ENCODE measurements around the gene BMPR1B. TPM values are rescaled to one million over a fixed set of nuclear protein-coding genes. Genes with fewer than 3 reads are reported as not detected.

BMPR1B gene
- total RNA-seq, 1 experiment from 2014 or later, result 9.5 TPM

DNA sequence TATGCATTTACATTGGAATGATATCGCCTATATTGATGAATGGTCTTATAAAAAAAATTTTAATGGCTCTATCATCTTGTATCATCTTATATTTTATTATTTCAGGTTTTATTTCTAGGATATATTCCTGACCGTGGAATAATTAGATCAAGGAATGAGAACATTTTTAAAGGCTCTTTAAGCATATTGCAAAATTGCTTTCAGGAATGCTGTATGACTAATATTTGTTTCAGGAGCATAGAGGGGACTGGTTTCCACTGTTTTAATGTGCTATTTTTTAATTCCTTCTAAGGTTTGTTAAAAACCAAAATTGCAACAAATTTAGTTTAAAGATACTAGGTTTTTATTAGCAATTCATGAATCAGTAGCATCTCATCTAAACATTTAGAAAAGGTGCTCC, 120.2 kb downstream of the BMPR1B start:
- in situ Hi-C loops (cut with HindIII; ENCODE audit: low pct_unique_long_range_greater_than_20kb, low sequenced_read_pairs), result no loop called here
- no peak for DNase-seq (ENCODE audit: low read depth, low spot score)

DNA sequence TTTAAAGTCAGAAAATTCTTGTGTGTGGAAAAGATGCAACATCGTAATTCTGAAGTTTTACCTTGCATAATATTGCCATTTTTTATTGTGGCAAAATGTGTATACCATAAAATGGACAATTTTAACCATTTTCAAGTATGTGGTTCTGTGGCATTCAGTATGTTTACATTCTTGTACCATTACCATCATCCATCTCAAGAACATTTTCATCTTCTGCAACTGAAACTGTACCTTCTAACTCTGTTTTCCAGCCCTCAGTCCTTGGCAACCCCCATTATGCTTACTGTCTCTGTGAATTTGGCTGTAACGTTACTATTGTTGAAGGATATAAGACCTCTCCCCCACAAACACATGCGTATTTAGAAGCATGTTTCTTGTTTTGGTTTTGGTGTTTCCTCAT, 123.2 kb downstream of the BMPR1B start:
- no peak for DNase-seq (ENCODE audit: low read depth, low spot score)
- in situ Hi-C loops (cut with HindIII; ENCODE audit: low pct_unique_long_range_greater_than_20kb, low sequenced_read_pairs), result no loop called here

DNA sequence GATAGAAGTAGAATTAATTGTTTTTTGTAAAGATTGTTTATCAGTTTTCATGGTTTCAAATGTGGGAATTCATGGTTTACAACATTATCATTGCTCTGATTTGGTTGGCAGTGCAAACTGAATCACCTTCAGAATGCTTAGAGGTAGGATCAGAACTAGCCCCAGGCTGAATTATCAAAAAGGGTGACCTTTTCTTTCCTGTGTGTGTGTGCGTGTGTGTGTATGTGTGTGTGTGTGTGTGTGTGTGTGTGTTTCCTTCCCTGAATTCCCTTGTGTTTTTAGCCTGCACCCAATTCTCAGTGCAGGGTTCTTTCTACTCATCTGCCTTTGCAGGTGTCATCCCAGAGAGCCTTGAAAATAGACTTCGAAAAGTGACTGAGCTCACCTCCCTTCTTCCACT, 125.0 kb downstream of the BMPR1B start:
- DNase-seq (ENCODE audit: low read depth, low spot score), result peak; percentile 5
- in situ Hi-C loops (cut with HindIII; ENCODE audit: low pct_unique_long_range_greater_than_20kb, low sequenced_read_pairs), result no loop called here

DNA sequence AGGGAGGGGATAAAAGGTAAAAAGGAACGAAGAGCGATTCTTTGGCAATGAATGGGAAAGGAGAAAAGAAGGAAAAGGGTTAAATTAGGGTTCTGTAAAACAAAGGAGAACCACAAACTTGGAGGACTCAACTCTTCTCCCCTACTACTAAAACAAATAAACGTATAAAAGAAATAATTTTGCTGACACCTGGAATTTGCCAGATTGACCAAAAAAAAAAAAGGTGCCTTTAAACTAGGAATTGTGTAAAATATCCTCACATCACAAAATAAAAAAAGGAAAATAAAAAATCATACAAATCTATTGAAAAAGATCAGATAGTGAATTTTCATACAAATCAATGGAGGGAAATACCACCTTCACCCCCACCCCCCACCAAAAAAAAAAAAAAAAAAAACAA, 129.3 kb downstream of the BMPR1B start:
- DNase-seq (ENCODE audit: low read depth, low spot score), result no peak
- in situ Hi-C loops (cut with HindIII; ENCODE audit: low pct_unique_long_range_greater_than_20kb, low sequenced_read_pairs), result no loop called here

- in situ Hi-C loops (cut with HindIII; ENCODE audit: low pct_unique_long_range_greater_than_20kb, low sequenced_read_pairs), result no loop called here
- no peak for DNase-seq (ENCODE audit: low read depth, low spot score)
These were observed 131.8 kb downstream of the BMPR1B start for GRCh38 chr4:94889523-94889922.

DNA sequence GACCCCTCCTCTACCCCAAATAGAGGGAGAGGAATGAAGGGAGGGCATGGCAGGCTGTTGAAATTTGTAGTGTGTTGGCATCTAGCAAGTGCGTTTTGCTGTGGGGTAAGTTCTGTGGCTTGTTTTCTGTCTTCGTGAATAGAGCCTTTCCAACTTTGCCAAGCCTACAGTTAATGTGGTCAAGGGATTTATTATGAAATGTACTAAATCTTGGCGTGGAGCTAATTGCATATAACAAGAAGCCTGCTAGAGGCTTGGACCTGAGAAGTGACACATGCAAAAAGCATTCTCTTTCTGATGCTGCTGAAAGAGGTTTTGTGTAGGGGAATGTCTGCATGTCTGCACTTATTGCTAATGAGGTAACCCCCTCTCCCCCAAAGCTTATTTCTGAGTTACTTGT, 132.2 kb downstream of the BMPR1B start:
- in situ Hi-C loops (cut with HindIII; ENCODE audit: low pct_unique_long_range_greater_than_20kb, low sequenced_read_pairs), result no loop called here
- DNase-seq (ENCODE audit: low read depth, low spot score), result peak; percentile 44

- in situ Hi-C loops (cut with HindIII; ENCODE audit: low pct_unique_long_range_greater_than_20kb, low sequenced_read_pairs), result no loop called here
- DNase-seq (ENCODE audit: low read depth, low spot score), result no peak
These were observed 132.8 kb downstream of the BMPR1B start for GRCh38 chr4:94890579-94890978.

DNA sequence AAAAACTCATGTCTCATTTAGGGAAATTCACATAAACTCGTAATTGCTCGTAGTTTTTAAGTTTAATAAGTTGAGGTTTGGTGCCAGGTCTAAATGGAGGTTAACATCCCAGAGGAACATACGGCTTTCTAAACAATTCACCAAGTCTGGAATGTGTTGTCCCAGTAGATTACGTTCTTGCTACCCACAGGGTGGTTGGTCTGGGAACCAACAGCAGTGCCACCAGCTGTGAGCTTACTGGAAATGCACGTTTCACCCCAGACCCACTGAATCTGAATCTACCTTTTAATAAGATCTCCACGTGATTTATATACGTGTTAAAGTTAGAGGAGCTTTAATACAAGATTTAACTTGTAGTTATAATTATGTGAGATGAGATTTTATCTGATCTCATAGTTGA, 134.3 kb downstream of the BMPR1B start:
- peak; percentile 77 for DNase-seq (ENCODE audit: low read depth, low spot score)
- in situ Hi-C loops (cut with HindIII; ENCODE audit: low pct_unique_long_range_greater_than_20kb, low sequenced_read_pairs), result no loop called here

GRCh38 chr4:94895081-94895480, 137.3 kb downstream of the BMPR1B start:
- no peak for DNase-seq (ENCODE audit: low read depth, low spot score)
- in situ Hi-C loops (cut with HindIII; ENCODE audit: low pct_unique_long_range_greater_than_20kb, low sequenced_read_pairs), result no loop called here

DNA sequence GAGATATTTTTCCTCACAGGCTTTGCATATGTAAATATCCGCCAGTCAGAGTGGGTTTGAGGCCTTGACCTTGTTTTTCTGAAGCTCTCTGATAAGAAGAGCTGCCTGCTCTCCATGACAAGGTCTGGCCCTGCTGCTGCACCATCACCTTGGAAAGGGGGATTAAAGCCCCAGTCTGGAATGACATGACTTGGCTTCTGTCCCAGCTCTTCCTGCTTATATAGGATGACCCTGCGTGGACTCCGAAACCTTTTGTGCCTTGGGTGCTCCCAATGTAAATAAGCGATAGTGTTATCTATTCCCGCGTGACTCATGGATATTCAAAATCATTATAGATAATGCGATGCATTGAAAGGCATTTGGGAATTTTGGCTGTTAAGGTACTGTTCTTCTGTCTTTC, 139.3 kb downstream of the BMPR1B start:
- in situ Hi-C loops (cut with HindIII; ENCODE audit: low pct_unique_long_range_greater_than_20kb, low sequenced_read_pairs), result no loop called here
- DNase-seq (ENCODE audit: low read depth, low spot score), result no peak

GRCh38 chr4:94905511-94905910, 147.8 kb downstream of the BMPR1B start:
- in situ Hi-C loops (cut with HindIII; ENCODE audit: low pct_unique_long_range_greater_than_20kb, low sequenced_read_pairs), result no loop called here

GRCh38 chr4:94909645-94910044, 151.9 kb downstream of the BMPR1B start:
- in situ Hi-C loops (cut with HindIII; ENCODE audit: low pct_unique_long_range_greater_than_20kb, low sequenced_read_pairs), result no loop called here
- no peak for DNase-seq (ENCODE audit: low read depth, low spot score)

More at GRCh38 chr4:94905511-94905910, 147.8 kb downstream of the BMPR1B start:
- DNase-seq (ENCODE audit: low read depth, low spot score), result no peak

DNA sequence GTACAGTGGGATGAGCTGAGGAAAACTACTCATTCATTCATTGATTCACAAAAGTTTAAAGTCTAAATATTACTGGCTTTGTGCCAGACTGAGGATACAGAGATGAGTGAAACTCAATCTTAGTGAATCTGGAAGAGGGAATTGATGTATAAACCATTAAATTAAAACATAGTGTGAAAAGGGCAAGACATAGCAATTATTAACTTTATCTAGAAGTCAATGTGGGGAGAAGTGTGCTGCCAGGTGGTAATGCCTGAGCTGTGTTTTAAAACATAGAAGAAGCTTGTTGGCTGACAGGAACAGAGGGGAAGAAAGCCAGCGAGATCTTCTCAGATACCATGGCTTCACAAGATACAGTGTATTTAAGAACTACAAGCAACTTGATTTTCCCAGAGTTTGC, 153.4 kb downstream of the BMPR1B start:
- in situ Hi-C loops (cut with HindIII; ENCODE audit: low pct_unique_long_range_greater_than_20kb, low sequenced_read_pairs), result no loop called here
- DNase-seq (ENCODE audit: low read depth, low spot score), result no peak

DNA sequence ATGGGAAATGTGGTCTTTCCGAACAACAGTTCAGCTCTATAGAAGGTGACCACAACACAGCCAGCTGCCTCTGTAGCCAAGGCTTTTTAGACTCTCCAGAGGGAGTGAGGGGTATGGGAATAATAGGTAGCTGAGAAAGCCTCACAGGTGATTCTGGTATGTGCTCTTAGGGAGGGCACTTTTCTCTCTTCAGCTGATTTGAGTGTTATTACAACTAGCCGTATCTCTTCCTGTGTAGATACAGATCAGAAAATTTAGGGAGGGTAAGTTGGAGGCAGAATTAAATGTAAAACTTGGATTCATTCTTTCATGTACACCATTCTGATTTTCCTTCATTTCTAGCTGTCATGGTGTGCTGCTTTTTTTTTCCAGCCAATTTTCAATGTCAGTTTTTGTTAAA, 154.9 kb downstream of the BMPR1B start:
- in situ Hi-C loops (cut with HindIII; ENCODE audit: low pct_unique_long_range_greater_than_20kb, low sequenced_read_pairs), result no loop called here

GRCh38 chr4:94913316-94913715, 155.6 kb downstream of the BMPR1B start:
- no peak for DNase-seq (ENCODE audit: low read depth, low spot score)

More for the DNA sequence above, 154.9 kb downstream of the BMPR1B start:
- no peak for DNase-seq (ENCODE audit: low read depth, low spot score)

DNA sequence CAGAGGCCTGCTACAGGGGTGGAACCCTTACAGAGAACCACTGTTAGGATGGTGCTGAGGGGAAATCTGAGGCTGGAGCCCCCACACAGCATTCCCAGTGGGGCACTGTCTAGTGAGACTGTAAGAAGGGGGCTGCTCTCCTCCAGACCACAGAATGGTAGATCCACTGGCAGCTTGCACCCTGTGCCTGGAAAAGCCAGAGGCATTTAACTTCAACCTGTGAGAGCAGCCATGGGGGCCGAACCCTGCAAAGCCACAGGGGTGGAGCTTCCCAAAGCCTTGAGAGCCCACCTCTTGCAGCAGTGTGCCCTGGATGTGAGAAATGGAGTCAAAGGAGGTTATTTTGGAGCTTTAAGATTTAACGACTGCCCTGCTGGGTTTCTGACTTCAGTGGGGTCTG, 159.4 kb downstream of the BMPR1B start:
- in situ Hi-C loops (cut with HindIII; ENCODE audit: low pct_unique_long_range_greater_than_20kb, low sequenced_read_pairs), result no loop called here
- DNase-seq (ENCODE audit: low read depth, low spot score), result no peak

More at GRCh38 chr4:94913316-94913715, 155.6 kb downstream of the BMPR1B start:
- in situ Hi-C loops (cut with HindIII; ENCODE audit: low pct_unique_long_range_greater_than_20kb, low sequenced_read_pairs), result no loop called here

- DNase-seq (ENCODE audit: low read depth, low spot score), result no peak
- in situ Hi-C loops (cut with HindIII; ENCODE audit: low pct_unique_long_range_greater_than_20kb, low sequenced_read_pairs), result no loop called here
These were observed 160.8 kb downstream of the BMPR1B start for GRCh38 chr4:94918543-94918942.

DNA sequence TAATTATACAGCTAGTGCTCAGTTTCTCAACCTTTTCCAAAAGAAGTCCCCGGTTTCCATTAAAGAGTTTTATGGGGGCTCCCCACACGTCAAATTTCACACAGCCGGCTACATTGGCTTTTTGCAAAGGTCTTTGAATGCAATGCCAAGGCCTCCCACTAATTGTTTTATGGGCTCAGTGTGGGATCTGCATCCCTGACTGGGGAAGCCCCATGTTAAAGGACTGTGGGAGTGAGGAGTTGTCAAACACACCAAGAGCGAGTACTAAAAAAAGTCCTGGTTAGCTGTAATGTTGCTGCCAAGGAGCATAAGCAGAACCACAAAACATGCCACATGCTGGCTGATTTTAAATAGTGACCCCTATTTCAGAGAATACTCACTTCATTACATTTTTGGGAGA, 162.6 kb downstream of the BMPR1B start:
- in situ Hi-C loops (cut with HindIII; ENCODE audit: low pct_unique_long_range_greater_than_20kb, low sequenced_read_pairs), result no loop called here
- DNase-seq (ENCODE audit: low read depth, low spot score), result no peak

DNA sequence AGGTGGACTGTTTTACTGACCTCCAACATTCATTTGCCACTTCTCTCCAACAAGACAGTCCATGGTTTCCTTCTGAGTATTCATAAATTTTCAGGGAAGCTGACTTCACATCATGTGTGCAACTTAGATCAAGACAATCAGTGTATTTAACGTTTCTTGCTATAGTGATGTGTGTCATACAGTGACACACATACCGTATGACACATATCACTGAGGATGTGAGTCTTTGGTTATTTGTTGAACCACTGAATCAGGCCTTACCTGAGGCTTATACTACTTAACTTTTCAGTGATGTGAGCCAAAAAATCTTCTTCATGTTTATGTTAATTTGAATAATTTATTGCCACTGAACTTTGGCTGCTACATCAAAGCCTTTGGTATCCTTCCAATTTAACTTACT, 166.8 kb downstream of the BMPR1B start:
- in situ Hi-C loops (cut with HindIII; ENCODE audit: low pct_unique_long_range_greater_than_20kb, low sequenced_read_pairs), result no loop called here
- DNase-seq (ENCODE audit: low read depth, low spot score), result no peak

- DNase-seq (ENCODE audit: low read depth, low spot score), result no peak
- in situ Hi-C loops (cut with HindIII; ENCODE audit: low pct_unique_long_range_greater_than_20kb, low sequenced_read_pairs), result no loop called here
These were observed 168.1 kb downstream of the BMPR1B start for GRCh38 chr4:94925764-94926347.

Measured in SK-MEL-5 (cell line).